Activated CD4-positive, alpha-beta memory T cell treated with anti-CD3 and anti-CD28 coated beads, Interleukin-2, amount 10 ng/mL, durations not matched to agents 7 days and 5 days (primary cell): ENCODE data around the gene RCE1. TPM values are rescaled to one million over a fixed set of nuclear protein-coding genes. Genes with fewer than 3 reads are reported as not detected.

ENCODE experiments used
- CTCF ChIA-PET: fragments of 350-600 bp; sonication (Branson Sonifier 250); formaldehyde crosslinking; loops from one replicate; lab custom pipeline; 2021; ENCODE audit warnings: antibody characterized with exemption, inconsistent platforms; lab: Charles Lee
- POLR2A ChIA-PET: fragments of 350-600 bp; sonication (Branson Sonifier 250); formaldehyde crosslinking; loops from one replicate; lab custom pipeline; 2021; ENCODE audit warnings: antibody characterized with exemption; lab: Charles Lee
- DNase-seq: peaks from one replicate; pipeline ENCODE4 v3.0.0-alpha.2; 2020
- H3K27ac Mint-ChIP-seq: one replicate; pipeline ENCODE4 v1.8.0; 2021; ENCODE audit warnings: mild to moderate bottlenecking, mixed read lengths
- H3K27me3 Mint-ChIP-seq: one replicate; pipeline ENCODE4 v1.8.0; 2021; ENCODE audit warnings: mixed read lengths
- H3K36me3 Mint-ChIP-seq: one replicate; pipeline ENCODE4 v1.8.0; 2021; ENCODE audit warnings: low read depth, mixed read lengths
- H3K4me1 Mint-ChIP-seq: one replicate; pipeline ENCODE4 v1.8.0; 2021; ENCODE audit warnings: mixed read lengths
- H3K4me3 Mint-ChIP-seq: one replicate; pipeline ENCODE4 v1.8.0; 2021; ENCODE audit warnings: mild to moderate bottlenecking, mixed read lengths
- H3K9me3 Mint-ChIP-seq: one replicate; pipeline ENCODE4 v1.8.0; 2021; ENCODE audit warnings: mixed read lengths
- total RNA-seq, 2 experiments: library from RNA; stranded (reverse); gene quantifications; one replicate each; pipeline ENCODE4 v1.2.3, GENCODE V29; 2021

RCE1 gene
- total RNA-seq, 2 experiments from 2014 or later: 21.2 to 22.0 TPM

GRCh38 chr11:66881451-66881835 lies 38.2 kb downstream of the RCE1 start:
- H3K9me3 Mint-ChIP-seq: no peaks in the 10 kb centered on the region
- no peak overlapping the region for H3K27ac Mint-ChIP-seq
- H3K4me1 Mint-ChIP-seq: peaks cover 13% of the 10 kb centered on the region
- POLR2A ChIA-PET: interaction anchor here (2.8 kb wide), 1 partner anchor 39 kb away, joined by 14 read pairs; the partner anchor contains the start of gene RCE1
- H3K36me3 Mint-ChIP-seq: no peaks in the 10 kb centered on the region
- DNase-seq: no peak
- no peaks in the 10 kb centered on the region for H3K27me3 Mint-ChIP-seq
- CTCF ChIA-PET: interaction anchor here (0.6 to 1.5 kb wide), 4 partner anchors 22 to 1890 kb away, joined by 3 to 5 read pairs (median 4); no protein-coding TSS in a partner anchor
- H3K4me3 Mint-ChIP-seq: no peak overlapping the region

- POLR2A ChIA-PET: interaction anchor here (2.8 kb wide), 1 partner anchor 39 kb away, joined by 14 read pairs; the partner anchor contains the start of gene RCE1
- Mint-ChIP-seq H3K4me3 (no peak overlapping the region), H3K27ac (no peak overlapping the region), H3K9me3 (no peaks in the 10 kb centered on the region), H3K27me3 (no peaks in the 10 kb centered on the region), H3K4me1 (peaks cover 13% of the 10 kb centered on the region), H3K36me3 (no peaks in the 10 kb centered on the region)
- DNase-seq: no peak
- CTCF ChIA-PET: interaction anchor here (0.6 to 1.5 kb wide), 7 partner anchors 12 to 1891 kb away, joined by 3 to 5 read pairs (median 4); partner anchors contain the start of gene RBM4B
Measured at GRCh38 chr11:66881927-66882452, 38.7 kb downstream of the RCE1 start.

- DNase-seq: no peak
- ChIA-PET CTCF (interaction anchor here (0.7 to 2.1 kb wide), 8 partner anchors 13 to 366 kb away, joined by 3 to 7 read pairs (median 4); partner anchors contain the start of gene RBM4B), POLR2A (interaction anchor here (1.1 to 2.8 kb wide), 2 partner anchors 40 to 187 kb away, joined by 3 to 14 read pairs; partner anchors contain the start of gene RCE1)
- H3K4me3 Mint-ChIP-seq: no peak overlapping the region
- H3K4me1 Mint-ChIP-seq: peaks cover 13% of the 10 kb centered on the region
- no peak overlapping the region for H3K27ac Mint-ChIP-seq
- no peaks in the 10 kb centered on the region for H3K27me3 Mint-ChIP-seq
- H3K36me3 Mint-ChIP-seq: no peaks in the 10 kb centered on the region
- no peaks in the 10 kb centered on the region for H3K9me3 Mint-ChIP-seq
Measured at GRCh38 chr11:66882561-66883015, 39.3 kb downstream of the RCE1 start.

GRCh38 chr11:66883016-66883965 lies 40.0 kb downstream of the RCE1 start:
- CTCF ChIA-PET: interaction anchor here (0.7 to 2.1 kb wide), 9 partner anchors 16 to 188 kb away, joined by 3 to 7 read pairs (median 3); partner anchors contain the start of gene RCE1
- Mint-ChIP-seq H3K4me1 (peaks cover 13% of the 10 kb centered on the region), H3K36me3 (no peaks in the 10 kb centered on the region), H3K9me3 (no peaks in the 10 kb centered on the region), H3K27me3 (no peaks in the 10 kb centered on the region), H3K4me3 (no peak overlapping the region), H3K27ac (no peak overlapping the region)
- DNase-seq: peak; percentile 68
- POLR2A ChIA-PET: interaction anchor here (1.1 kb wide), 1 partner anchor 188 kb away, joined by 3 read pairs; no protein-coding TSS in a partner anchor

- POLR2A ChIA-PET: no interaction called here
- DNase-seq: no peak
Measured at GRCh38 chr11:66884443-66884842, 41.2 kb downstream of the RCE1 start.

DNA sequence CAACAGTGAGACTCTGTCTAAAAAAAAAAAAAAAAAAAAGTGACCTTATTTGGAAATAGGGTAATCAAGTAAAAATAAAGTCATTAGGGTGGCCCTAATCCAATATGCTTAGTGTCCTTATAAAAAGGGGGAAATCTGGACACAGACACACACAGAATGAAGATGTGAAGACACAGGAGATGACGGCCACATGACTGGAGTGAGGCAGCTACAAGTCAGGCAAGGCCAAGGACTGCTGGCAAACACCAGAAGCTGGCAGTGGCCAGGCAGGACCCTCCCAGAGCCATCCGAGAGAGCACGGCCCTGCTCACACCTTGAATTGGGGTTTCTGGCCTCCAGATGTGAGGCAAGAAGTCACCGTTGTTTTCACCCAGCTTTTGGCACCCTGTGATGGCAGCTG lies 42.2 kb downstream of the RCE1 start:
- CTCF ChIA-PET: interaction anchor here (0.7 to 1.0 kb wide), 2 partner anchors 30 to 49 kb away, joined by 3 read pairs; no protein-coding TSS in a partner anchor

More at GRCh38 chr11:66884443-66884842, 41.2 kb downstream of the RCE1 start:
- peaks cover 12% of the 10 kb centered on the region for H3K4me1 Mint-ChIP-seq
- H3K9me3 Mint-ChIP-seq: no peaks in the 10 kb centered on the region
- no peaks in the 10 kb centered on the region for H3K36me3 Mint-ChIP-seq
- H3K27me3 Mint-ChIP-seq: no peaks in the 10 kb centered on the region
- CTCF ChIA-PET: interaction anchor here (1.0 to 2.1 kb wide), 5 partner anchors 17 to 189 kb away, joined by 3 to 7 read pairs (median 3); no protein-coding TSS in a partner anchor
- H3K27ac Mint-ChIP-seq: no peak overlapping the region
- H3K4me3 Mint-ChIP-seq: no peak overlapping the region

DNA sequence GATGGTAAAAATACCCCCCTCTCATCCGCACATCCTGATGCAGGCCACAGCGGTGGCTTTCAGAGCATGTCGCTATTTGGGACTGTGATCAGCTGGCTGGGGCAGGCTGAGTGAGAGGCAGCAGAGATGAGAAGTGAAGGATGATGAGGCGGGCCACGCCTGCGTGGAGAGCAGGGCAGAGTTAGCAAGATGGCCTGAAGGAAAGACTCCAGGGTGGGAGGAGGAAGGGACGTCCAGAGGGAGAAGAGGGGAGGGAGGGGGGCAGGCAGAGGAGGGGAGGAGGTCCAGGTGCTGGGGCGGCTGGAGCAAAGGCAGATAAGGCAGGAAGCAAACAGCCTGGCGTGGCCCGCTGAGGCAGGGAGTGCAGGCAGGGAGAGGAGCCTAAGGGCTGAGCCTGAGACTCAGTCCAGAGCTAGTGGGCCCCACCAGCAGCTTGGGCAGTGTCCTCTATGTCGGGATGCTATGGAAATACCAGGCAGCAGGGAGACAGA lies 42.8 kb downstream of the RCE1 start:
- DNase-seq: no peak
- ChIA-PET CTCF (interaction anchor here (1.5 kb wide), 1 partner anchor 11 kb away, joined by 3 read pairs; no protein-coding TSS in a partner anchor), POLR2A (no interaction called here)
- Mint-ChIP-seq H3K4me3 (no peak overlapping the region), H3K36me3 (no peaks in the 10 kb centered on the region), H3K27me3 (no peaks in the 10 kb centered on the region), H3K27ac (no peak overlapping the region), H3K9me3 (no peaks in the 10 kb centered on the region), H3K4me1 (peaks cover 1% of the 10 kb centered on the region)

More for the DNA sequence above, 42.2 kb downstream of the RCE1 start:
- Mint-ChIP-seq H3K27ac (no peak overlapping the region), H3K27me3 (no peaks in the 10 kb centered on the region), H3K36me3 (no peaks in the 10 kb centered on the region), H3K9me3 (no peaks in the 10 kb centered on the region), H3K4me3 (no peak overlapping the region), H3K4me1 (peaks cover 6% of the 10 kb centered on the region)
- POLR2A ChIA-PET: no interaction called here
- DNase-seq: no peak

DNA sequence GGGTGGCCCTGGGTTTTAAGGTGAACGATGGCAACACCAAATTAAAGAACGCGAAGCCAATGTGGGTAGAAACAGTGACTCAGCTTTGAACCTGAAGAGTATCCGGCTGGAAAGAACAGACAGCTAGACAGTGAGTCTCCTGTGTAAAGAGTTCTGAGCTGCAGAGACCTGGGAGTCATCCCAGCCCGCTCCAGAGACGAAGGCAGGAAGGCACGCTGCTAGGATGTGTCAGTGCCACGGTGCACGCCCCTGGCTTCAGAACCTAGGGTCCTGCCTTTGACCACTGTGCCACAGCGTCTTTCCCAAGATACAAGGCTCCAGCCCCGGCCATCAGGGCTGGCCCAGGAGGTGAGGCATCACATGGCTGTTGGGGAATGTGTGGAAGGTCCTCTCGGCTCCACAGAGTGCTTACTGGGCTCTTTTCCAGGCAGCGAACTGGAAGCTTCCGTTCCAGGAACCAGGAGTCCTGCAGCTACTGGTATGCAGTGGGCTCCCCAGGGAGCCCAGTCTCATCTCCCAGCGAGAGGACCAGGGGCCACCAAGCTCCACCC lies 43.5 kb downstream of the RCE1 start:
- Mint-ChIP-seq H3K9me3 (no peaks in the 10 kb centered on the region), H3K36me3 (no peaks in the 10 kb centered on the region), H3K27me3 (no peaks in the 10 kb centered on the region), H3K4me1 (peaks cover 2% of the 10 kb centered on the region), H3K27ac (no peak overlapping the region), H3K4me3 (no peak overlapping the region)
- DNase-seq: no peak
- ChIA-PET POLR2A (interaction anchor here (1.0 kb wide), 1 partner anchor 13 kb away, joined by 3 read pairs; no protein-coding TSS in a partner anchor), CTCF (interaction anchor here (1.5 kb wide), 1 partner anchor 12 kb away, joined by 3 read pairs; no protein-coding TSS in a partner anchor)

DNA sequence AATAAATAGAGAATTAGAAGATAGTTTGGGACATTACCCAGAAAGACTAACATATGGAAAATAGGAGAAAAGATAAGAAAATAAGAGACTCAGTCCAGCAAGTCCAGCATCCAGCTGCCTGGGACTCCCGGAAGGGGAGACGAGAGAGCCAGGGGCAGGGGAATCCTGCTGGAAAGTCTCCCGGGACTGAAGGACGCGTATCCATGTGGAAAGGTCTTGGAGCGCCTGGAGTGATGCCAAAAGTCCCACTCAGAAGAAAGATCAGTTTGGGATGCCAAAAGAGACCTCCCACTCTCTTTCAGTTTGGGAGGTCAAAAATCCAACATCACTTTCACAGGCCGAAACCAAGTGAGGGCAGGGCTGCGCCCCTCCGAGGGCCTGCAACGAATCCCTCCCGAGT lies 44.3 kb downstream of the RCE1 start:
- H3K9me3 Mint-ChIP-seq: peaks cover 2% of the 10 kb centered on the region
- peaks cover 9% of the 10 kb centered on the region for H3K4me1 Mint-ChIP-seq
- no peak for DNase-seq
- no peak overlapping the region for H3K27ac Mint-ChIP-seq
- no peaks in the 10 kb centered on the region for H3K36me3 Mint-ChIP-seq
- H3K4me3 Mint-ChIP-seq: no peak overlapping the region
- CTCF ChIA-PET: interaction anchor here (1.5 kb wide), 1 partner anchor 13 kb away, joined by 3 read pairs; no protein-coding TSS in a partner anchor
- POLR2A ChIA-PET: interaction anchor here (1.0 kb wide), 1 partner anchor 12 kb away, joined by 3 read pairs; no protein-coding TSS in a partner anchor
- H3K27me3 Mint-ChIP-seq: peaks cover 2% of the 10 kb centered on the region

DNA sequence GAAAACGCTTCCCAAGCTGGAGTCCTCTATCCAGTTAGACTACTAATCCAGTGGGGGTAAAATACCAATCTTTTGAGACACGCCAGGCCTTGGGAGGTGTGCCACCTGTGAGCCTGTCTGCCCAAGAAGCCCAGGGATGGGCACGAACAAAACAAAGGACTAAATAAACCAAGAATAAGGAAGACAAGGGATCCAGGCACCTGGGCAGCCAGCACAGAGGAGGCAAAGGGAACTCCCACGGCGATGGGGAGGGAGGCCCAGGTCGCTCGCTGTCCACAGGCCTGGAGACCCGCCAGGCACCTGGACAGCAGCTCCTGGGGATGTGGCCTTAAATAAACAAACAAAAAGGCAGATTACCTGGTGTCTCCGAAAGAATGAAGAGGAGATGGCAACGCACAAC lies 45.0 kb downstream of the RCE1 start:
- ChIA-PET POLR2A (no interaction called here), CTCF (no interaction called here)
- peaks cover 2% of the 10 kb centered on the region for H3K9me3 Mint-ChIP-seq
- DNase-seq: no peak
- H3K27me3 Mint-ChIP-seq: peaks cover 4% of the 10 kb centered on the region
- H3K27ac Mint-ChIP-seq: no peak overlapping the region
- H3K4me3 Mint-ChIP-seq: no peak overlapping the region
- H3K36me3 Mint-ChIP-seq: no peaks in the 10 kb centered on the region
- peaks cover 13% of the 10 kb centered on the region for H3K4me1 Mint-ChIP-seq

DNA sequence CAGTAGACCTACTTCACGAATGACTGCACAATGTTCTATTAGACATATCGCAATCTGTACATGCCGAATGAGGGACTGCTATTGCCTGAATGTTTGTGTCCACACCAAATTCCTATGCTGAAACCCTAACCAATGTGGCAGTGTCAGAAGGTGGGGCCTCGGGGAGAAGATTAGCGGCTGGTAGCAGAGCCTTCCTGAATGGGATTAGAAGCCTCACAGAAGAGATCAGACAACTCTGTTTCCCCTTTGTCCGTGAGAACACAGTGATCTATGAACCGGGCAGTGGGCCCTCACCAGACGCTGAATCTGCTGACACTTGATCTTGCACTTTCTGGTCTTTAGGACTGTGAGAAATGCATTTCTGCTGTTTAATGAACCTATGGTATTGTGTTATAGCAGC lies 46.7 kb downstream of the RCE1 start:
- ChIA-PET CTCF (no interaction called here), POLR2A (no interaction called here)
- Mint-ChIP-seq H3K27ac (no peak overlapping the region), H3K27me3 (peaks cover 10% of the 10 kb centered on the region), H3K36me3 (no peaks in the 10 kb centered on the region), H3K4me3 (no peak overlapping the region), H3K9me3 (peaks cover 2% of the 10 kb centered on the region), H3K4me1 (peaks cover 13% of the 10 kb centered on the region)
- no peak for DNase-seq
